ENCODE data around the gene USP15.
A peak's percentile ranks its signal among the peaks of the same experiment; 100 is the strongest.

Gene USP15

DNA sequence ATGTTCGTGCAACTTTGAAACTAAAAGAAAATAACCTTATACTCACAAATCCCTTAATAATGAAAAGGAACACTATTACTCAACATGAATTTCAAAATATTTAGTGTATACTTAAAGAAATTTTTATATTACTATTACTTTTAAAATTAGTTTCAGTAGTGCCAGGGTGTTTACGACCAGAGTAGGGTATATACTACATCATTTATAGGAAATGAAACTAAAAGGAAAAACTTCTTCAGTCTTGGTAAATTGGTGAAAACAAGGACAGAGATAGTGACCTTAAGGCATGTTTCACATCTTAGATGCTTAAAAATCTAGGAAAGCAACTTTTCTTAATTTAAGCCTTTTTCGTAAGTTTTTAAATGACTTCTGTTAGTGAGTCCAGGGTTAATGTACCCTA lies 4.5 kb downstream of the USP15 start:
- Histone ChIP-seq H3K9ac (ENCODE audit: low read depth, low read length) (peak overlapping the region; percentile 10; the same call in 1 of the 2 replicates), H3K79me2 (ENCODE audit: insufficient read depth, low read length) (peaks cover 90% of the 10 kb centered on the region), H3K36me3 (ENCODE audit: insufficient read depth, low read length) (peaks cover 8% of the 10 kb centered on the region; the same call in 1 of the 2 replicates), H2AFZ (ENCODE audit: low read depth, low read length) (no peak overlapping the region), H3K9me3 (ENCODE audit: insufficient read depth, low read length, severe bottlenecking) (no peaks in the 10 kb centered on the region), H3K4me3 (ENCODE audit: low read depth in 1 of 2, low read length in 2 of 2) (no peak overlapping the region), H4K20me1 (ENCODE audit: insufficient read depth, low read length) (peaks cover 76% of the 10 kb centered on the region), H3K4me1 (ENCODE audit: insufficient read depth, low read length) (peaks cover 73% of the 10 kb centered on the region), H3K27ac (ENCODE audit: low read length) (no peak overlapping the region), H3K27me3 (ENCODE audit: insufficient read depth, low read length, poor library complexity) (no peaks in the 10 kb centered on the region), H3K4me2 (ENCODE audit: insufficient read depth, low read length) (peak overlapping the region; percentile 89; the same call in 1 of the 2 replicates)
- no peak for TF ChIP-seq EZH2 (IDR thresholded peaks at IDR 0.05; ENCODE audit: borderline replicate concordance, low read depth, low read length, severe bottlenecking)
- TF ChIP-seq, protein P1, sequence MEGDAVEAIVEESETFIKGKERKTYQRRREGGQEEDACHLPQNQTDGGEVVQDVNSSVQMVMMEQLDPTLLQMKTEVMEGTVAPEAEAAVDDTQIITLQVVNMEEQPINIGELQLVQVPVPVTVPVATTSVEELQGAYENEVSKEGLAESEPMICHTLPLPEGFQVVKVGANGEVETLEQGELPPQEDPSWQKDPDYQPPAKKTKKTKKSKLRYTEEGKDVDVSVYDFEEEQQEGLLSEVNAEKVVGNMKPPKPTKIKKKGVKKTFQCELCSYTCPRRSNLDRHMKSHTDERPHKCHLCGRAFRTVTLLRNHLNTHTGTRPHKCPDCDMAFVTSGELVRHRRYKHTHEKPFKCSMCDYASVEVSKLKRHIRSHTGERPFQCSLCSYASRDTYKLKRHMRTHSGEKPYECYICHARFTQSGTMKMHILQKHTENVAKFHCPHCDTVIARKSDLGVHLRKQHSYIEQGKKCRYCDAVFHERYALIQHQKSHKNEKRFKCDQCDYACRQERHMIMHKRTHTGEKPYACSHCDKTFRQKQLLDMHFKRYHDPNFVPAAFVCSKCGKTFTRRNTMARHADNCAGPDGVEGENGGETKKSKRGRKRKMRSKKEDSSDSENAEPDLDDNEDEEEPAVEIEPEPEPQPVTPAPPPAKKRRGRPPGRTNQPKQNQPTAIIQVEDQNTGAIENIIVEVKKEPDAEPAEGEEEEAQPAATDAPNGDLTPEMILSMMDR (IDR thresholded peaks at IDR 0.05; ENCODE audit: borderline replicate concordance, extremely low read depth, low read length, poor library complexity, severe bottlenecking), result no peak
- DNase-seq (no peak), ATAC-seq (ENCODE audit: insufficient read depth, low read depth) (no peak)

DNA sequence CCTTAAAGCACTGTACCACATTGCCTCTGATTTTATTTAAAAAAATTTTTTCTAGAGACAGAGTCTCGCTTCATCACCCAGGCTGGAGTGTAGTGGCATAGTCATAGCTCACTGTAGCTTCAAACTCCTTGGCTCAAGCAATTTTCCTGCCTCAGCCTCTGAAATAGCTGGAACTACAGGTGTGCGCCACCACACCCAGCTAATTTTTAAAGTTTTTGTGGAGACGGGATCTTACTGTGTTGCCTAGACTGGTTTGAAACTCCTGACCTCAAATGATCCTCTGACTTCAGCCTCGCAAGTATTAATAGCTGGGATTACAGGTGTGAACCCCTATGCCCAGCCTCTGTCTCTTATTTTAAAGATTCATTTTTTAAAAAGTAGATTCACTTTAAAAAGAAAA lies 5.3 kb downstream of the USP15 start:
- Histone ChIP-seq H3K27me3 (ENCODE audit: insufficient read depth, low read length, poor library complexity) (no peaks in the 10 kb centered on the region), H3K27ac (ENCODE audit: low read length) (no peak overlapping the region), H3K4me3 (ENCODE audit: low read depth in 1 of 2, low read length in 2 of 2) (no peak overlapping the region), H4K20me1 (ENCODE audit: insufficient read depth, low read length) (peaks cover 85% of the 10 kb centered on the region), H3K36me3 (ENCODE audit: insufficient read depth, low read length) (peaks cover 8% of the 10 kb centered on the region; the same call in 1 of the 2 replicates), H3K9ac (ENCODE audit: low read depth, low read length) (no peak overlapping the region), H3K9me3 (ENCODE audit: insufficient read depth, low read length, severe bottlenecking) (no peaks in the 10 kb centered on the region), H3K4me2 (ENCODE audit: insufficient read depth, low read length) (peak overlapping the region; percentile 89; the same call in 1 of the 2 replicates), H3K79me2 (ENCODE audit: insufficient read depth, low read length) (peaks cover 96% of the 10 kb centered on the region), H3K4me1 (ENCODE audit: insufficient read depth, low read length) (peaks cover 75% of the 10 kb centered on the region), H2AFZ (ENCODE audit: low read depth, low read length) (no peak overlapping the region)
- TF ChIP-seq, protein P1 (IDR thresholded peaks at IDR 0.05; ENCODE audit: borderline replicate concordance, extremely low read depth, low read length, poor library complexity, severe bottlenecking), result no peak
- ATAC-seq (ENCODE audit: insufficient read depth, low read depth) (no peak), DNase-seq (no peak)

DNA sequence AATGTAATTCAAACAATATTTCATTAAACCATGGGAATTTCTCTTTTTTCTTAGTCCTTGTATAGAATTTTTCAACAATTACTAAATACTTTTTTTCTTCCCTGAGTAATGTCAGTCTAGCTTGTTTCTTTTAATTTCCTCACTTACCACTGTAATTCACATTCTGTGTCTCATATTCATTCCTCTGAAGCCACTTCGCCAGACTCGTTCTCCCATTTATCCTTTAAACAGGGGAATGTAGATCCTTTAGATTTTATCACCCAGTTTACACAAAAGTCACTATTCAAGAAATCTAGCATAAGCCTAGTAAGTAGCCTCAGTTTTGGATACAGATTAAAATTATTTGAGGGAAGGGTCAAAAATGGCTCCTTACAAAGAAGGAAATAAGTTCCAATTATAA lies 6.8 kb downstream of the USP15 start:
- Histone ChIP-seq H3K27ac (ENCODE audit: low read length) (no peak overlapping the region), H3K4me2 (ENCODE audit: insufficient read depth, low read length) (no peak overlapping the region), H3K4me3 (ENCODE audit: low read depth in 1 of 2, low read length in 2 of 2) (no peak overlapping the region), H3K4me1 (ENCODE audit: insufficient read depth, low read length) (peaks cover 69% of the 10 kb centered on the region), H3K9ac (ENCODE audit: low read depth, low read length) (no peak overlapping the region), H4K20me1 (ENCODE audit: insufficient read depth, low read length) (peaks cover 91% of the 10 kb centered on the region), H3K36me3 (ENCODE audit: insufficient read depth, low read length) (peaks cover 4% of the 10 kb centered on the region; the same call in 1 of the 2 replicates), H2AFZ (ENCODE audit: low read depth, low read length) (no peak overlapping the region), H3K79me2 (ENCODE audit: insufficient read depth, low read length) (peaks cover 100% of the 10 kb centered on the region), H3K9me3 (ENCODE audit: insufficient read depth, low read length, severe bottlenecking) (no peaks in the 10 kb centered on the region), H3K27me3 (ENCODE audit: insufficient read depth, low read length, poor library complexity) (no peaks in the 10 kb centered on the region)
- TF ChIP-seq, protein P1 (IDR thresholded peaks at IDR 0.05; ENCODE audit: borderline replicate concordance, extremely low read depth, low read length, poor library complexity, severe bottlenecking), result no peak
- no peak for TF ChIP-seq EZH2 (IDR thresholded peaks at IDR 0.05; ENCODE audit: borderline replicate concordance, low read depth, low read length, severe bottlenecking)
- DNase-seq, result no peak
- ATAC-seq (ENCODE audit: insufficient read depth, low read depth), result no peak

Data from DND-41 (cell line).